AG09309 (cell line): ENCODE data around the gene CLINT1.

Experiments used
- DNase-seq: peaks from one replicate; pipeline ENCODE4 v3.0.0-alpha.2; 2010; ENCODE audit warnings: low read depth
- H3K4me3 ChIP-seq: 2 replicates; pipeline ENCODE4 v1.5.1; 2011; ENCODE audit warnings: mild to moderate bottlenecking, low read depth, low read length, moderate library complexity; ENCODE audit not compliant: control insufficient read depth
- CTCF ChIP-seq: IDR thresholded peaks from 2 replicates; pipeline ENCODE4 v1.5.1; 2011; ENCODE audit warnings: mild to moderate bottlenecking, low read depth, low read length, inconsistent platforms; ENCODE audit not compliant: insufficient read depth, control insufficient read depth; ENCODE audit errors: missing control alignments

CLINT1 gene

GRCh38 chr5:157858527-157859226 lies at the start of gene CLINT1:
TSS of gene CLINT1 (minus strand) at chr5:157859145. CDS start at chr5:157858970, 175 bp downstream.
- H3K4me3 ChIP-seq, result peak within 1 kb of the TSS; percentile 74
- no peak for TF ChIP-seq CTCF
- DNase-seq, result no peak

GRCh38 chr5:157908459-157908858 lies 49.5 kb upstream of the CLINT1 start:
- no peak for DNase-seq
- no peak overlapping the region for H3K4me3 ChIP-seq

GRCh38 chr5:157907479-157907878 lies 48.5 kb upstream of the CLINT1 start:
- no peak for TF ChIP-seq CTCF
- no peak for DNase-seq
- no peak overlapping the region for H3K4me3 ChIP-seq

More at GRCh38 chr5:157908459-157908858, 49.5 kb upstream of the CLINT1 start:
- TF ChIP-seq CTCF, result no peak

- no peak for TF ChIP-seq CTCF
- H3K4me3 ChIP-seq, result no peak overlapping the region
- no peak for DNase-seq
Measured at GRCh38 chr5:157903117-157903450, 44.1 kb upstream of the CLINT1 start.

GRCh38 chr5:157902449-157903116 lies 43.6 kb upstream of the CLINT1 start:
- TF ChIP-seq CTCF, result no peak
- no peak for DNase-seq

GRCh38 chr5:157900644-157901043 lies 41.7 kb upstream of the CLINT1 start:
- no peak overlapping the region for H3K4me3 ChIP-seq
- no peak for DNase-seq
- TF ChIP-seq CTCF, result no peak

More at GRCh38 chr5:157902449-157903116, 43.6 kb upstream of the CLINT1 start:
- no peak overlapping the region for H3K4me3 ChIP-seq
